UCSD-AML1 (cell line): Measurements from ENCODE around the gene KRT80.
A peak's percentile ranks its signal among the peaks of the same experiment; 100 is the strongest.

Experiments used
- DNase-seq: peaks from one replicate; lab custom pipeline; 2025; ENCODE audit not compliant: unreplicated experiment; lab: John Stamatoyannopoulos, UW

The KRT80 gene

GRCh38 chr12:52156757-52157565, 34.9 kb downstream of the KRT80 start:
- peak; percentile 72 for DNase-seq

DNA sequence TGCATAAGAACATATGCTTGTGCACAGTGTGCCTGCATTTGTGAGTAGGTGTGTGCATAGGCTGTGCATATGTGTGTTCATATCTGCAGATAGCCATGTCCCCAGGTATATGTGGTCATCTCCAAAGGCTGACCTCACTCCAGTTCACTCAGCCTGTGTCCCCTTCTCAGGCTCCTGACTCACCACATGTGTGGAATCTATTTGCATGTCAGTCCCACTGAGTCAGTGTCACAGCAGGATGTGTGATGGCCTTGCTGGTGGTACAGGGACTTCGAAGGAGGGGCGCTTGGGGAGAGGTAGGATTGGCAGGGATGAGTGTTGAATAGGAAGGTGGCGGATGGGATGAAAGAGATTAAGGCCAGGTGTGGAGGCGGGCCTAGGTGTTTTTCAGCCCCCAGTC, 35.5 kb downstream of the KRT80 start:
- DNase-seq, result no peak

- no peak for DNase-seq
Observed at GRCh38 chr12:52155048-52155868, 36.6 kb downstream of the KRT80 start.

- DNase-seq, result no peak
Observed at GRCh38 chr12:52152905-52153317, 38.9 kb downstream of the KRT80 start.

DNA sequence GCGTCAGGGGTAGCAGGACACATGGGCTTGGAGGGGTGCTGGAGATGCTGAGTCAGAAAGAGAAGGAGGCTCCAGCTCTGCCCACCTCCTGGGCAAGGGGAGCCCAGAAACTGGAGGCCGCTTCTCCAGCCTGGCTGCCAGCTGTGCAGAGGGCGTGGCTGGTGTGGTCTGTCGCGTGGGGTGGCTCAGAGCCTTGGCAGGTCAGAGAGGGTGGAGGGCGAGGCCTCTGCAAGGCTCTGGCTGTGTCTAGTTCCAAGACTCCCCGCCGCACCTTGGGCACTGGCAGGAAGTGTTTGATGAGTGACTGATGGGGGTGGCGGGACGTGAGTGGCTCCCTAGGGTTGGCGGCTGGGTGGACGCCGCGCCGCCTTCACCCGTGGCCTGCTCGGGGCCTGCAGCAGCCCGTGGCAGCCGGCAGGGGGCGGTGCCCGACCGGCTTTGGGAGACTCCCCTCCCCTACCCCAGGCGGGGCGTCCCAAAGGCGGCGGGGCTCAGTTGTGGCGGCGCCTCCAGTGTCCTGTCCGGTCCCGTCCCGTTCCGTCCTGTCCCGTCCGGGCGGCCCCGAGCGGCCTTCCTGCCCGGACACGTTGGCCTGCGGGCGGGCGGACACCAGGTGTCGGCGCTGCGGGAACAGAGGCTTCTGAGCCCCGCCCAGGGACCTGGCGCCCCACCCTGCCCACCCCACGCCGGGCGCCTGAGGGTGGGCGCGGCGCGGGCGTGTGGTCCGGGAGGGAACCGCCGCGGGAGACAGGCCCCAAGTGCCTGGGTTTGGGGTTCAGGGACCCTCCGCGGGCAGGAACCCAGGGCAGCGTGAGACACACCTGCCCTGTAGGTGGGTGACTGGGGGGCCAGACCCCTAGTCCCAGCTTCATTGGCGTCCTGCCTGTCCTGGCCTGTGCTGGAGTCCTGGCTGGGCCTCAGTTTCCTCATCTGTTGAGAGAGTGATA, 39.7 kb downstream of the KRT80 start:
- peak; percentile 70 for DNase-seq

DNA sequence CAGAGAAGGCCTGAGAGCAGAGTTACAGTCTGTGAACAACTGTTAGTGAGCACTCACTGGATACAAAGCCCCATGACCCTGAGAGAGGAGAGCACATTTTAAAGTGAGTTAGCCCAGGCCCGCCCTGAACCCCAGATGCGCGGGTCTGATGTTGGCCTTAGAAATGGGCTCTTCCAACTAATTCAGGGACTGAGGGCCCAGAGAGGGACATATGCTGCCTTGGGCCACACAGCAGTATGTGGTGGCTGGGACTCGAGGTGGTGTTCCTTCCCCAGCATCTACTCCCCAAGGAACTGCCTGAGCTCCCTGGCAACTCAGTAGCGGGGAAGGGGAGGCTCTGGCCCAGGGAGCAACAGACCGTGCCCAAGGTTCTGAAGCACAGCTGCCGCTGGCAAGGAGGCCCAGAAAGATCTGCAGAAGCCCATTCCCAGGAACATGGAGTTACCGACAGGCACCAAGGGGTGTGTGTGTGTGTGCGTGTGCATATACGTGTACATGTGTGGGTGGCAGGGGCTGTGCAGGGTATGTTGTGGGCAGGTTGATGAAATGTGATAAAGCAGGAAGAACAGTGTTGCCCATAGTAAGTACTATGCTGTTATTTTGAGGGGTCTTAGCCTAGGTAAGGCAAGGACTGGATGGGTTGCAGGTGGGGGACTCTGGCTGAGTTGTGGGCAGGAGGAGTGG, 40.5 kb downstream of the KRT80 start:
- no peak for DNase-seq

GRCh38 chr12:52149651-52150241, 42.1 kb downstream of the KRT80 start:
- no peak for DNase-seq

DNA sequence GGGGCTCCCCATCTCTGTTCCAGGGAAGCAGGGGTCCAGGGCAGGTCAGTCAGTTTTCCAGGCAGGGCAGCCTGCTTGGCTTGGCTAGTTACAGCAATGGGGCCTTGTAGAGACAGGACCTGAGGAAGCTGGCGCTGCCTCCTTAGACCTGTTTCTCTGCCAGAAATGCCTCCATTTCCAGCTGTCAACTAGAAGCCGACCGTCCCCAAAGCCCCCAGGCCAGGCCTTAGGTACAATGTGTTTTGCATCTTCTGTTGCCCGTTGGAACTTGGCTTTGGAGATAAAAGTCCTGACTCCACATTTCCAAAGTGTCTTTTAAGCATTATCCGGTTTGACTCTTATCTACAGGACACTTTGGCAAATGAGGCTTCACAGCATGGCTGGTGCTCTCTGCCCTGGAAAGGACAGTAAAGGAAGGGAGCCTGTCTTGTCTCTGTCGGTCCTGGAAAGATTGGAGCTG, 42.6 kb downstream of the KRT80 start:
- no peak for DNase-seq

GRCh38 chr12:52148464-52149181, 43.2 kb downstream of the KRT80 start:
- no peak for DNase-seq

- DNase-seq, result no peak
Observed at GRCh38 chr12:52147964-52148463, 43.8 kb downstream of the KRT80 start.

DNA sequence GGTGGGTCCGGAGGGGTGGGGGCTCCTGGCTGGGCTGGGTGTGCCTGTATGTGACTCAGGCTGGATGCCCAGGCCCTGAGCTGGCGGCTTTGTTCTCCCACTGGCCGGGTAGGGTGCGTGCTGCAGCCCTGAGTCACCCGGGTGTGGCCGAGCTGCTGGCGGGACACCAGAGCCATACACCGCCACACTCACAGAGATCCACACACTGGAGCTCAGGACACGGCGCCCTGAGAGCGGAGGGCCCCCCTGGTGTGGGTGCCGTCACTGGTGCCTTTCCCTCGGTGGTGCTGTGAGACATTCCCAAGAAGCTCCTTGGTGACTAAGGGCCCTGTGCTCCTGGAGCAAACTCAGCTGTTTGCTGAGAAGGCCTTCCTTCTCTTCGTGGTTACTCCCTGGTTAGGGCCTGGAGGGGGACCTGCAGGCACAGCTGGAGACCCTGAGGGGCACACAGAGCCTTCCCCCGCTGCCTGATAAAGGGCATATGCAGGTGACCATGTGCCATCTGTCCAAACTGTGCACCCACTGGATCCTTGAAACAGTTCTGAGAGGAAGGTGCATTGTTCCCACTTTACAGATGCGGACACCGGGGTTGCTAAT, 44.3 kb downstream of the KRT80 start:
- DNase-seq, result no peak

GRCh38 chr12:52146822-52147366, 44.9 kb downstream of the KRT80 start:
- DNase-seq, result no peak

DNA sequence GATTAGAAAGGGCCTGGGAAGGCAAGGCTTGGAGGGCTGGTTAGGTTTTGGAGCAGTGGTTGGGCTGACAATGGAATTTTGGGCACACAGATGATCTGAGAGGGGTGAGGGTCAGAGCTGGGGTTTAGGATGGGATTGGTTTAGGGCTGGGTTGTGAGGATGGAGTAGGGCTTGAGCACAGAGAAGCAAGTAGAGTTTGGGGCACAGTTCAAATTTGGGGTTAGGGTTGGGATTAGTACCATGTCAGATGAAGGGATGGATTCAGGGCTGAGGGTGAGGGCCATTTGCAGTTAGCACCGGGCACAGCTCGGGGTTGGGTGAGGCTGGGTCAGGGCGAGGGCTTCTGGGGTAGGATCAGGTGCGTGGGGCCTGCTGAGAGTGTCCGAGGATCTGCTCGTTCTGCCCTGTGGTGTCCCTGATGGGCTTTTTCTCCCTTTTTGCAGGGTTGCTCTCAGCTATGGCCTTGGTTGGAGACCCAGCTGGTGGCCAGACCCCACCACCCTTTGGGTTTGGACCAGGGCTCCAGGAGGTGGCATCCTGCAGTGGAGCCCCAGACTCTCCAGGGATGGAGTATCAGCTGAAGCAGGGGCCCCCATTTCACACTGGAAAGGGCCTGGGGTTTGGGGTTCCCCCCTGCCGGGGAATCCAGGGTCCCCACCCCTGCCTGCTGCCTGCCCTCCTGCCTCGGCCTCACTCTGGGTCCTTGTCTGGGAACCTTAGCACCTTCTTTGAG, 45.6 kb downstream of the KRT80 start:
- DNase-seq, result no peak

- DNase-seq, result no peak
Observed at GRCh38 chr12:52145228-52146088, 46.4 kb downstream of the KRT80 start.

GRCh38 chr12:52144512-52145227, 47.1 kb downstream of the KRT80 start:
- no peak for DNase-seq

GRCh38 chr12:52142431-52142830, 49.4 kb downstream of the KRT80 start:
- no peak for DNase-seq
